Activated CD4-positive, alpha-beta memory T cell treated with anti-CD3 and anti-CD28 coated beads, Interleukin-2, amount 10 ng/mL, durations not matched to agents 7 days and 5 days (primary cell): ENCODE measurements around the gene MVB12B. TPM values are rescaled to one million over a fixed set of nuclear protein-coding genes. Genes with fewer than 3 reads are reported as not detected.

Experiments
- CTCF ChIA-PET: fragments of 350-600 bp; sonication (Branson Sonifier 250); formaldehyde crosslinking; loops from one replicate; lab custom pipeline; 2021; ENCODE audit warnings: antibody characterized with exemption, inconsistent platforms; lab: Charles Lee
- POLR2A ChIA-PET: fragments of 350-600 bp; sonication (Branson Sonifier 250); formaldehyde crosslinking; loops from one replicate; lab custom pipeline; 2021; ENCODE audit warnings: antibody characterized with exemption; lab: Charles Lee
- DNase-seq: peaks from one replicate; pipeline ENCODE4 v3.0.0-alpha.2; 2020
- H3K27ac Mint-ChIP-seq: one replicate; pipeline ENCODE4 v1.8.0; 2021; ENCODE audit warnings: mild to moderate bottlenecking, mixed read lengths
- H3K27me3 Mint-ChIP-seq: one replicate; pipeline ENCODE4 v1.8.0; 2021; ENCODE audit warnings: mixed read lengths
- H3K36me3 Mint-ChIP-seq: one replicate; pipeline ENCODE4 v1.8.0; 2021; ENCODE audit warnings: low read depth, mixed read lengths
- H3K4me1 Mint-ChIP-seq: one replicate; pipeline ENCODE4 v1.8.0; 2021; ENCODE audit warnings: mixed read lengths
- H3K4me3 Mint-ChIP-seq: one replicate; pipeline ENCODE4 v1.8.0; 2021; ENCODE audit warnings: mild to moderate bottlenecking, mixed read lengths
- H3K9me3 Mint-ChIP-seq: one replicate; pipeline ENCODE4 v1.8.0; 2021; ENCODE audit warnings: mixed read lengths
- total RNA-seq, 2 experiments: library from RNA; stranded (reverse); gene quantifications; one replicate each; pipeline ENCODE4 v1.2.3, GENCODE V29; 2021

The MVB12B gene
- total RNA-seq, 2 experiments from 2014 or later, result 1.8 to 2.4 TPM

DNA sequence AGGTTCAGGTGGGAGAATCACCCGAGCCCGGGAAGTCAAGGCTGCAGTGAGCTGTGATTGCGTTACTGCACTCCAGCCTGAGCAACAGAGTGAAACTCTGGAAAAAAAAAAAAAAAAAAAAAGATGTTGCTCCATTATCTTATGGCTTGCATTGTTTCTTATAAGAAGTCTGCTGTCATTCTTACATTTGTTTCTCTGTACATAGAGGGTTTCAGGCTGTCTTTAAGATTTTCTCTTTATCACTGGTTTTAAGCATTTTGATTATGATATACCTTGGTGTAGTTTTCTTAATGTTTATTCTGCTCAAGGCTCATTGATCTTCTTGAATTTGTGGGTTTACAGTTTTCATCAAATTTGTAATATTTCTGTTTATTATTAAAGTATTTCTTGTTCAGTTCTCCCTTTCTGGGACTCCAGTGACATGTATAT lies 35.2 kb downstream of the MVB12B start:
- peaks cover 26% of the 10 kb centered on the region for H3K9me3 Mint-ChIP-seq
- peaks cover 17% of the 10 kb centered on the region for H3K36me3 Mint-ChIP-seq
- no peak overlapping the region for H3K4me3 Mint-ChIP-seq
- peaks cover 6% of the 10 kb centered on the region for H3K4me1 Mint-ChIP-seq
- H3K27ac Mint-ChIP-seq, result no peak overlapping the region
- peaks cover 2% of the 10 kb centered on the region for H3K27me3 Mint-ChIP-seq
- DNase-seq, result no peak
- ChIA-PET POLR2A (no interaction called here), CTCF (no interaction called here)

DNA sequence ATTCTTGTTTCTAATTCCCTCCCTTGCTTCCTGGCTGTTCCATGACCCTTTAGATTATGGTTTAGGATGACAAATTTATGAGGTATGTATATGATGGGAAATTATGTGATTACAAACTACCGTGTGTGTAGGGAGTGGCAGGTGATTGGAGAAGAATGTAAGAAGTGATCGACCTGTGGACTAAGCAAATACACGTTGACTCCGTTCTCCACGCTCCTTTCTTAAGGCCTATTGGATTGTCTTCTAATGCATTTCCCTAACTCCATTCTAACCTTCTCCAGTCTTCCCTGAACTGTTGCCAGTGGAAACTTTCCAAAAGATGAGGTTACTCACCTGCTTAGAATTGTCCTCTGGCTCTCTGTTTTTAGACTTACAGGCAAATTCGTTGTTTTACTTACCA lies 36.6 kb downstream of the MVB12B start:
- ChIA-PET POLR2A (no interaction called here), CTCF (no interaction called here)
- peaks cover 26% of the 10 kb centered on the region for H3K9me3 Mint-ChIP-seq
- peaks cover 2% of the 10 kb centered on the region for H3K27me3 Mint-ChIP-seq
- no peak overlapping the region for H3K4me3 Mint-ChIP-seq
- H3K27ac Mint-ChIP-seq, result no peak overlapping the region
- peaks cover 6% of the 10 kb centered on the region for H3K4me1 Mint-ChIP-seq
- peaks cover 17% of the 10 kb centered on the region for H3K36me3 Mint-ChIP-seq
- no peak for DNase-seq

DNA sequence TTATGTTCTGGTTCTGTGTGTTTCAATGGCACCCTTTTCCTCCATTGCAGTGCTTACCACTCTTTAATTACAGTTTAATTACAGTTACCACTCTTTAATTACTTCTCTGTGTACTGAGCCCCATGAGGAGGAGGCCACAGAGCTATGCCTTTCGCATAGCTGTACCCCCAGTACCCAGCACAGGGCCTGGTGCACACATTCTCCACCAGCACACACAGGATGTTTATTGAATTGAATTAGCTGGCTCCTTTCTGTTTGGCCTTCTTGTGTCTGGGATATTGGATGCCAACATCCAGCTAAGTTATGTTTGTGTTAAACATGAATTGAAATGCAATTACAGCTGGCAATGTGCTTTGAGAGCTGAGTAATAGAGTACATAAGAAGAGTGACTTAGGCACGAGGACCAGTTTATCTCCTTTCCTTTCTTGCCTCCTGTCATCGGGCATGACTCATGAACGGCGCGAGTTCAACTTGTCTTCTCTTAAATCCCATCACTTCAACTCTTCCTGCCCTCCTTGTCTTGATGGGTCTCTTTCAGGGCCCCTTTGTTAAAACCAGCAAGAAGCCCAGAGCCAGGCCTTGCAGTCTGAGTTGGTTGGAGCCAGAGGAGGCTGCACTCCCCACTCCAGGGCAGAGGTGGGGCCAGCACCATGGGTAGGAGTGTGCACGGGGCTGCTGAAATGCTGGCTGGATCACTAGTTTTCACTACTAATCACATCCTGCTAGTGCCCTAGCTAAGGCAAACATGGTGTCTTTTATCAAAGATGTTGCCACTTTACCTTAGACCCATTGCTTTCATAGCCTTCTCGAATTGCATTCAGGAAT lies 37.4 kb downstream of the MVB12B start:
- Mint-ChIP-seq H3K4me3 (no peak overlapping the region), H3K27me3 (peaks cover 2% of the 10 kb centered on the region), H3K36me3 (peaks cover 17% of the 10 kb centered on the region), H3K9me3 (peaks cover 26% of the 10 kb centered on the region), H3K27ac (no peak overlapping the region), H3K4me1 (peaks cover 6% of the 10 kb centered on the region)
- ChIA-PET CTCF (no interaction called here), POLR2A (no interaction called here)
- no peak for DNase-seq

DNA sequence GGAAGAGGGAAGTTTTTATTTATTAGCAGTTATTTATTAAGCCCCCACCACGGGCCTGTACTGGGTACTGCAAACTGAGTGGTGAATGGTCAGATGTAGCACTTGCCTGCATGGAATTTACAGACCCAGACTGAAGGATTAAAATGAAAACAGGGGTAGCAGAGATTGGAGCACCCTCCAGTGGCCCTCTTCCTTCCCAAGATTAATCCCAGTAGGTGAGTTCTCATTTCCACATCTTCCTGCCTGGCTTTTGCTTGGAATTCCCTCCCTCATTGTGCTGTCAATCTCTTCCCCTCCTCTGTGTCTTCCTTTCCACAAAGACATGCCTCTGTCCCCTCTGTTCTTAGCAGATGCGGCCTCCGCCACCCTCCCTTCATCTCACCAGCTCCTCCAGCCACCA lies 39.2 kb downstream of the MVB12B start:
- POLR2A ChIA-PET, result no interaction called here
- Mint-ChIP-seq H3K4me1 (peaks cover under 1% of the 10 kb centered on the region), H3K36me3 (peaks cover 12% of the 10 kb centered on the region), H3K27me3 (no peaks in the 10 kb centered on the region), H3K9me3 (peaks cover 17% of the 10 kb centered on the region), H3K4me3 (no peak overlapping the region), H3K27ac (no peak overlapping the region)
- DNase-seq, result no peak
- CTCF ChIA-PET, result no interaction called here

DNA sequence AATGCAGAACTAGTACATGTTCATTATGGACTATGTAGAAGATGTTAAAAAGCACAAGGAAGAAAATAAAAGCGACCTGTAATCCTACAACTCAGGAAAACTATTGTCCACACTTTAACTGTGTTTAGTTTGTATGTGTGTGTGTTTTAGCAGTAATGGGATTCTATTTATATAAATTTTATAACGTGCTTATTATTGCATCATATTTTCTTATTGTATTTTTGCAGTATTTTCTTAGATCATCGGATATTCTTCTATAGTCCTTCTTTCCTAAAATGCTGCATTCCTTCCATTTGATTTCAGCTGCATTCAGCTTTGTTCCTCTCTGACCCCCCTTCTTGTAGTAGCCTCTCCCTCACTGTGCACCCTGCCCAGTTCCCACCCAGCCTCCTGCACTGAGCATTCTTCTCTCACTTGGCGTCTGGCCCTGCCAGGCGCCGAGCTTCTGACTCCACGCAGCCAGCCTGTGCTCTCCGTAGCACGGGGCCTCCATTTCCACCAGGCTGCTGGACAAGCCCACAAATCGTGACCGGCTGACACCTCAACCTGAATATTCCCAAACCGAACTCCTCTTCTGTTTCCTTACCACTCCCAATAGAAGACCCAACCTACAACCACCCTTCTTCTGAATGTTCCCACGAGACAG lies 39.9 kb downstream of the MVB12B start:
- DNase-seq, result no peak
- Mint-ChIP-seq H3K9me3 (peaks cover 14% of the 10 kb centered on the region), H3K27ac (no peak overlapping the region), H3K27me3 (no peaks in the 10 kb centered on the region), H3K4me3 (no peak overlapping the region), H3K4me1 (no peaks in the 10 kb centered on the region), H3K36me3 (peaks cover 11% of the 10 kb centered on the region)
- ChIA-PET CTCF (no interaction called here), POLR2A (no interaction called here)

DNA sequence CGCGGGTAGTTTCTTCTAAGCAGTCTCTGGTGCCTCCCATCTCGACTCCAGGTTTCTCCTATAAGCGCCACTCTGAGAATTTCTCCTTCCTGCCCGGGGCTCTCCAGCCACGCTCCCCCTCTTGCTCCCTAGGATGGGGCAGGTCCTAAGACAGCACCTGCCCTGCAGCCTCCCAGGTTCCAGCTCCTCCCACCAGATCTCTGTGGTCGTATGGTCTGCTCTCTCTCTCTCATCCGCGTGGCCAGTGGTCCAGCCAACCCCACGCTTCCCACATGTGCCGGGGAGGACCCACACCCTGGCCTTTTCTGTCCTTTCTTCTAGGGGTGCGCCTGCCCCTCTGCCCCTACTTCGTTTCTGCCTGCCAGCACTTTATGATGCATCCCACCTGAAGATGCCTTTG lies 40.5 kb downstream of the MVB12B start:
- no peak for DNase-seq
- Mint-ChIP-seq H3K9me3 (peaks cover 9% of the 10 kb centered on the region), H3K4me3 (no peak overlapping the region), H3K27ac (no peak overlapping the region), H3K36me3 (peaks cover 8% of the 10 kb centered on the region), H3K4me1 (no peaks in the 10 kb centered on the region), H3K27me3 (no peaks in the 10 kb centered on the region)
- ChIA-PET CTCF (no interaction called here), POLR2A (no interaction called here)

DNA sequence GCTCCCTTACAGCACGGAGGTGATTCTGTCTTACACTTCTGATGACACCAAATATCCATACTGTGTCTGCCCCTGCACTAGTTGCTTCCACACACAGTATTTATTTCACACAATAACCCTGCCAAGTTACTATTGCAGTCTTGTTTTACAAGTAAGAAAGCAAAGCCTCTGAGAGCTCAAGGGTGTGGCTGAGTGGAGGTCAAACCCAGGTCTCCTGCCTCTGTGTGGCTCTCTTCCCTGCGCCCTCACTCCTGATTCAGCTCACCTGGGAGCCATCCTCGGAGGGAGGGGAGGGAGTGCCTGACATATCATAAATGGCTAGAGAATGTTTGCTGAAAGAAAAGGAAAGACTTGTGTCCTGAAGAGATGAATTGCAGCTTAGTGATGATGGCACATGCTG lies 41.0 kb downstream of the MVB12B start:
- no peak overlapping the region for H3K4me3 Mint-ChIP-seq
- DNase-seq, result no peak
- H3K36me3 Mint-ChIP-seq, result peaks cover 7% of the 10 kb centered on the region
- no peak overlapping the region for H3K27ac Mint-ChIP-seq
- H3K4me1 Mint-ChIP-seq, result peaks cover under 1% of the 10 kb centered on the region
- H3K27me3 Mint-ChIP-seq, result no peaks in the 10 kb centered on the region
- ChIA-PET CTCF (no interaction called here), POLR2A (no interaction called here)
- H3K9me3 Mint-ChIP-seq, result peaks cover 7% of the 10 kb centered on the region

DNA sequence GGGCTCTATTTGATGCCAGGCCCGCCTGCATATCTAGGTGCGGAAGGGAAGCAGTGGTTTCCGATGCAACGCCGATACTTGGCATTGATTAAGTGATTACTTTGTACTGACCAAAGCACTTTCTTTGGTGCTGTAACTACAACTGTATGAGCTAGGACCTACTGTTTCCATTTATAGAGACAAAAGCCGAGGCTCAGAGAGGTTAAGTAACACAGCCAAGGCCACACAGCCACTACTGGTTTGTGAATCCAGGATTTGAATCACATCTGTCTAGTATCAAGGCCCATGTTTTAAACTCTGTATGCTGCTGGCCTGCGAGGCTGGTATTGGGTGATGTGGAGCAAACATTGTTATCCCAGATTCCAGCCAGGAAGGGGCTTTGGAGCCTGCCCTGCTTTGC lies 41.4 kb downstream of the MVB12B start:
- no peak for DNase-seq
- peaks cover 7% of the 10 kb centered on the region for H3K9me3 Mint-ChIP-seq
- H3K36me3 Mint-ChIP-seq, result peaks cover 7% of the 10 kb centered on the region
- H3K4me1 Mint-ChIP-seq, result peaks cover 2% of the 10 kb centered on the region
- ChIA-PET POLR2A (no interaction called here), CTCF (no interaction called here)
- H3K27me3 Mint-ChIP-seq, result no peaks in the 10 kb centered on the region
- no peak overlapping the region for H3K4me3 Mint-ChIP-seq
- no peak overlapping the region for H3K27ac Mint-ChIP-seq

DNA sequence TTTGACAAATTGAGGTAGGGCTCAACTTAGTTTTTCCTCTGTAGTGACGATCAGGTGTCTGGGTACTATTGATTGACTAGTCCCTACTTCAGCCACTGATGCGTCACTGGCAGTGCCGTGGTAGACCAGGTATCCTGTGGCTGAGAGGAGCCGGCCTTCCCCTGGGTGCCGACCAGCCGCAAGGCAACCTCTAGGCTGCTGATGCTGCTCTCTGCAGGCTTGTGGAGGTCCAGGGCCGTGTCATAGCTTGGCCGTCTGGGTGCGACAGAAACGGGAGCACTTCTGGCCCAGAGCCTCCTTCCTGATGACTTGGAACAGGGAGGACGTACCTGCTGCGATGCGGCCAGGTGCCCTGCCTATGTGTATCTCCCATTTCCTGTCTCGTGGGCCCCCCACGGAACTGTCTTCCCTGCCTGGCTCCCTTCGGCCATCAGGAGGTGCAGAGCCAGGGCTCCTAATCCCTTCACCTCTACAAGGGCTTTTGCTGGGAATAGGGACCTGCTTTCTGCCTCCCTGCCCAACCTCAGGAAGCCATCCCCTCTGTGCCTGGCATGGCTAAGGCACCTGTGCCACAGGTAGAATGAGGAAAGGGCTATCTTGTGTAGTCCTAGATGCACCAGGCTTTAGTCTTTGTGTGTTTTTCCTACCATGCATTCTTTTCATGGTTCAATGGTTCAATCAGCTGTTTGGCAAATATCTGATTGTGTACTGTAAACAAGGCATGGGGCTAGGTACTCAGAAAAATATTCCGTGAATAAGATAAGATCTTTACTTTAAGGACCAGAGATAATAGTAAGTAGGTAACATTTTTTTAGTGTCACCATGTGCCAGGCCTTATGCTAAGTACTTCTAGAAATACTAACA lies 44.6 kb downstream of the MVB12B start:
- no peaks in the 10 kb centered on the region for H3K36me3 Mint-ChIP-seq
- no peaks in the 10 kb centered on the region for H3K9me3 Mint-ChIP-seq
- no peak overlapping the region for H3K4me3 Mint-ChIP-seq
- H3K4me1 Mint-ChIP-seq, result peaks cover 13% of the 10 kb centered on the region
- no peak for DNase-seq
- CTCF ChIA-PET, result no interaction called here
- H3K27me3 Mint-ChIP-seq, result no peaks in the 10 kb centered on the region
- no peak overlapping the region for H3K27ac Mint-ChIP-seq
- POLR2A ChIA-PET, result no interaction called here

DNA sequence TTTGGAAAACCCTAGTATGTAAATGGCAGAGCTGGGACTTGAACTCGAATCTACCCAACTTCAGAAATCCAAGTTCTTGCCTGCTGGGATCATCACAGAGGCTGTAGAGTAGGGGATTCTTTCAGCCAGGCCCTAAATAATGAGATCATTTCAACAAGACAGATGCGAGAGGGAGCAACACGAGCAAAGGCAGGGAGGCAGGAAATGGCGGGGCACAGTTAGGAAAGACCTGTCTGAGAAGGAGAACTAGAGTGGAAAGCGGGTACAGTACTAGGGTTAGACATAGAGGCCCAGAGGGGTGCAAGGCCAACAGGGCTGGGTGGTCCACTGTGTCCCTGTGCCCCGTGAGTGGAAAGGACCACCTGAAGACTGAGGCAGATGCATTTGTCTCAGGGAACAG lies 46.1 kb downstream of the MVB12B start:
- ChIA-PET CTCF (no interaction called here), POLR2A (no interaction called here)
- peaks cover 13% of the 10 kb centered on the region for H3K4me1 Mint-ChIP-seq
- peaks cover 3% of the 10 kb centered on the region for H3K27me3 Mint-ChIP-seq
- H3K4me3 Mint-ChIP-seq, result no peak overlapping the region
- no peaks in the 10 kb centered on the region for H3K9me3 Mint-ChIP-seq
- no peaks in the 10 kb centered on the region for H3K36me3 Mint-ChIP-seq
- H3K27ac Mint-ChIP-seq, result no peak overlapping the region
- no peak for DNase-seq

DNA sequence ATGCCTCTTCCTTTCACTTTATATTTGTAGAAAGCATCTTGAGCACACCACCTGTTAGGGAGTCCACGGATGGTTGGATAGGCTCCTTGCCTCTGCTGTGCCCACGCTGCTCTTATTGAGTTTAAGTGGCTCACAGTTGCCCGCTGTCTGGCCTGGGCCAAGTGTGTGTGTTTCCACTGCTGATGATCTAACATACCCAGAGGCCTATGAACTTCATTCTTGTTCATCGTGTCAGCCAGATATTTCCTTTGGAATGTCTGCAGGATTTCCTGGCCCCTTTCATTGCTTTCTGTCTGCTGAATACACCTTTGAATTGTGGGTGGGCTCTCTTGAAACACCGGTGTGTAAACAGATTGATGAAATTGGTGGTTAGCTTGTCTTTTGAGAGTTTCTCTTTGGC lies 46.6 kb downstream of the MVB12B start:
- Mint-ChIP-seq H3K9me3 (no peaks in the 10 kb centered on the region), H3K36me3 (no peaks in the 10 kb centered on the region), H3K4me1 (peaks cover 13% of the 10 kb centered on the region), H3K27ac (no peak overlapping the region), H3K4me3 (no peak overlapping the region), H3K27me3 (peaks cover 4% of the 10 kb centered on the region)
- ChIA-PET CTCF (no interaction called here), POLR2A (no interaction called here)
- DNase-seq, result no peak

DNA sequence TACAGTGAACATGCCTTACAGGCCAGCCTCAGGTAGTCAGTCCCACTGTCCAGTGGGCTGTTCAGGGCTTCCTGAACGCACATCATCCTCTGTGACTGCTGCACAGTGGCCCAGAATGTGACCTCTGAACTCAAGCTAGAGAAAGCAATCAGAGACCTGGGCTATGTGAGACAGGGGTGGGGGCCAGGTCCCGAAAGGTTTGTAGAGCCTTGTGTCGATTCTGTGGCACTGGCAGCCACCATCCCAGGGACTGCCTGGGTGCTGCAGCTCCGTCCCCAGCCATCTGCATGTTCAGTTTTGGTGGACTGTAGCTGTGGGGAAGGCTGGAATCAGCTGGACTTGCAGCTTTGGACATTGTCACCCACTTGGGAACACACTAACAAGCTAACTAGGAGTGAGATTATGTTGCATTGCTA lies 47.7 kb downstream of the MVB12B start:
- Mint-ChIP-seq H3K27me3 (peaks cover 8% of the 10 kb centered on the region), H3K9me3 (no peaks in the 10 kb centered on the region), H3K4me3 (no peak overlapping the region), H3K27ac (no peak overlapping the region), H3K36me3 (no peaks in the 10 kb centered on the region), H3K4me1 (peaks cover 13% of the 10 kb centered on the region)
- POLR2A ChIA-PET, result no interaction called here
- CTCF ChIA-PET, result interaction anchor here (2.0 kb wide), 1 partner anchor 25 kb away, joined by 6 read pairs; no protein-coding TSS in a partner anchor
- DNase-seq, result no peak

DNA sequence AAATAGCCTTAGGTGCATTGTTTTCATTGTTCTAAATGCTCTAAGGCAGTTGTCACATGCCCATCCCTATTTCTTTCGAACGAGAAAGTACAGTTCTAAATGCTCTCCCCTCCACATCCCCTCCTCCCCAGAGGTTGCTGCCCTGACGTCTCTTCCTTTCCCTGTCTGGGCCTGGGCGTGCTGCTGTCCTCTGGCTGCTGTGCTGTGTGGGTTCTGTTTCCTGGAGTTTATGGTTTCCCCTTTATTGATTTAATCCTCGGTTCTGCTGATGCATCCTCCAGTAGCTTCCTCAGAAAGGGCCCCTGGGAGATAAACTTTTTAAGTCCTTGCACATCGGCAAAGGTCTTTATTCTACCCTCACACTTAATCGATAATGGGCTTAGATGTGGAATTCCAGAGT lies 48.8 kb downstream of the MVB12B start:
- DNase-seq, result no peak
- H3K36me3 Mint-ChIP-seq, result no peaks in the 10 kb centered on the region
- no peaks in the 10 kb centered on the region for H3K9me3 Mint-ChIP-seq
- H3K4me3 Mint-ChIP-seq, result no peak overlapping the region
- ChIA-PET CTCF (interaction anchor here (2.0 kb wide), 1 partner anchor 24 kb away, joined by 6 read pairs; no protein-coding TSS in a partner anchor), POLR2A (no interaction called here)
- H3K27ac Mint-ChIP-seq, result no peak overlapping the region
- H3K4me1 Mint-ChIP-seq, result peaks cover 13% of the 10 kb centered on the region
- peaks cover 8% of the 10 kb centered on the region for H3K27me3 Mint-ChIP-seq
